BLaER1 (cell line): ENCODE measurements around the gene EHD2.
"Not testable (repeated sequence)": the region's sequence is repeated elsewhere in the genome, so short reads cannot be mapped to it uniquely, and the experiment has no call there.

Source experiments
- H3K27ac ChIP-seq: shearing (Covaris generic); formaldehyde crosslinking; 2 replicates; pipeline ENCODE4 v1.8.1; 2022
- H3K27me3 ChIP-seq: shearing (Covaris generic); formaldehyde crosslinking; 2 replicates; pipeline ENCODE4 v1.8.1; 2022
- H3K36me3 ChIP-seq: shearing (Covaris generic); formaldehyde crosslinking; 2 replicates; pipeline ENCODE4 v1.8.1; 2022
- H3K4me1 ChIP-seq: shearing (Covaris generic); formaldehyde crosslinking; 2 replicates; pipeline ENCODE4 v1.8.1; 2022
- H3K4me2 ChIP-seq: shearing (Covaris generic); formaldehyde crosslinking; 2 replicates; pipeline ENCODE4 v1.8.1; 2022
- H3K4me3 ChIP-seq: shearing (Covaris generic); formaldehyde crosslinking; 2 replicates; pipeline ENCODE4 v1.8.1; 2022
- H3K9ac ChIP-seq: shearing (Covaris generic); formaldehyde crosslinking; 2 replicates; pipeline ENCODE4 v1.8.1; 2022
- H3K9me3 ChIP-seq: shearing (Covaris generic); formaldehyde crosslinking; 2 replicates; pipeline ENCODE4 v1.8.1; 2022
- H4K20me1 ChIP-seq: shearing (Covaris generic); formaldehyde crosslinking; 2 replicates; pipeline ENCODE4 v1.8.1; 2022
- Cebpa-rat ChIP-seq: shearing (Covaris generic); IDR thresholded peaks from 2 replicates; pipeline ENCODE4 v1.8.1; 2022

EHD2 gene

DNA sequence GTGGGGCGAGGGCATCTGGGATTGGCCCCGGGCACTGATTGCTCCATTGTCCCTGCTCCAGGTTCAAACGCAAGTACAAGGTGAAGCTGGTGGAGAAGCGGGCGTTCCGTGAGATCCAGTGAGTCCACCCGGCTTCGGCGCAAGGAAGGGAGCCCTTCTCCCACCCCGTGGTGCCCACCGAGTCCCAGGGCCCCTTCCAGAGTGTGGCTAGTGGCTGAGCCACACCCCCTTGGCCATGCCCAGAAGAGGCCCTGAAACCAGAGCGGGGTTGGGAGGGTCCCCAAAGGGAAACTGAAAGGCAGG is 43.4 kb downstream of the EHD2 start:
- H3K36me3 ChIP-seq: peaks cover 90% of the 10 kb centered on the region
- TF ChIP-seq Cebpa-rat: no peak
- no peak overlapping the region for H3K4me2 ChIP-seq
- peaks cover 38% of the 10 kb centered on the region for H3K4me1 ChIP-seq
- H3K4me3 ChIP-seq: no peak overlapping the region
- H3K9ac ChIP-seq: no peak overlapping the region
- no peaks in the 10 kb centered on the region for H3K27me3 ChIP-seq
- H3K27ac ChIP-seq: no peak overlapping the region
- peaks cover 82% of the 10 kb centered on the region for H4K20me1 ChIP-seq
- H3K9me3 ChIP-seq: no peaks in the 10 kb centered on the region

DNA sequence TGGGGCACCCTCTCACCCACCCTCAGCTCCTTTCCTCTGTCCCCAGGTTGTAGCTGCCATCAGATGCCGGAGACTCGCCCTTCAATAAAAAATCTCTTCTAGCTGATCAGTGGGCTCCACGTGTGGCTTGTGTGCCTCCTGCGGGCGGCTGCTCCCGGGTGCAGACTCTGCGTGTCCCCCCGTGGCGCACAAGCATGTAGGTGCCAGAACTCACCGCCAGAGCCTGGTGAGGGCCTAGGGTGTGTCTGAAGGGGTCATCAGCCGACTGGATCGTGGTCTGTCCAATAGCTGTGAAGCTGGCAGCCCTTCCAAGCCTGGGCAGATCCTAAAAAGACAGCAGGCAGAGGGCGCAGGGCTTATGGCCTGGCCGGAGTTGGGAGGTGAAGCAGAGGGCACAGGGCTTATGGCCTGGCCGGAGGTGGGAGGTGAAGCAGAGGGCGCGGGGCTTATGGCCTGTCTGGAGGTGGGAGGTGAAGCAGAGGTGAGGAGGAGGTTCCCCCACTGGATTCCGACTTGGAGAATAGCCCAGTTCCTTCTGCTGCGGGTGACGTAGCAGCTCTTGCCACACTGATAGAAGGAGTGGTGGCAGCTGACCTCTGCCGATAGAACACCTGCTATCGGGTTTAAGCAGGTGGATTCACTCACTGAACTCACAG is 43.9 kb downstream of the EHD2 start:
- Histone ChIP-seq H3K36me3 (peaks cover 85% of the 10 kb centered on the region), H3K4me1 (peaks cover 33% of the 10 kb centered on the region), H4K20me1 (peaks cover 77% of the 10 kb centered on the region), H3K27ac (no peak overlapping the region), H3K4me2 (no peak overlapping the region), H3K9ac (no peak overlapping the region), H3K9me3 (no peaks in the 10 kb centered on the region), H3K27me3 (no peaks in the 10 kb centered on the region), H3K4me3 (no peak overlapping the region)
- no peak for TF ChIP-seq Cebpa-rat

DNA sequence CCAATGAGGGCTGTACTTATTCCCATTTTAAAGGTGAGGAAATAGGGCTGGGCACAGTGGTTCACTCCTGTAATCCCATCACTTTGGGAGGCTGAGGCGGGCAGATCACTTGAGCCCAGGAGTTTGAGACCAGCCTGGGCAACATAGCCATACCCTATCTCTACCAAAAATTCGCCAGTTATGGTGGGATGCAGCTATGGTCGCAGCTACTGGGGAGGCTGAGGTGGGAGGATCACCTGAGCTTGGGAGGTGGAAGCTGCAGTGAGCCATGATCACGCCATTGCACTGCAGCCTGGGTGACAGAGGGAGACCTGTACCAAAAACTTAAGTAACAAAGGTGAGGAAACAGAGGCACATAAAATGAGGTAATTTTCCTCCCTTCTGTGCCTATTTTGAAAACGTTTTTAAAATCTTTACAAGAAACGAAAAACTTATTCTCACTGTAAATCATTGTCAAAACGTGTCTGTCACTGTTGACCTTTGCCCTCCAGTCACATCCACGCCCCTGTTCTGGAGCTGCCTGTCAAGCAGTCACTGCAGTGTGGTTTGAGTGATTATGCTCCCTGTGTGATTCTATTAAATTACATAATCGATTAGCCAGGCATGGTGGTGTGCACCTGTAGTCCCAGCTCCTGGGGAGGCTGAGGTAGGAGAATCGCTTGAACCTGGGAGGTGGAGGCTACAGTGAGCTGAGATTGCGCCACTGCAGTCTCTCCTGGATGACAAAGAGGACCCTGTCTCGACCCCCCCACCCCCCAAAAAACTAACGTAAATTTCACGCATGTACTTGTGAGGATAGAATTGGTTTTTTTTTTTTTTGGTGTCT is 44.6 kb downstream of the EHD2 start:
- H3K4me1 ChIP-seq: peaks cover 26% of the 10 kb centered on the region
- no peak overlapping the region for H3K9ac ChIP-seq
- no peak overlapping the region for H3K4me2 ChIP-seq
- H3K27ac ChIP-seq: no peak overlapping the region
- H3K4me3 ChIP-seq: no peak overlapping the region
- TF ChIP-seq Cebpa-rat: no peak
- no peaks in the 10 kb centered on the region for H3K9me3 ChIP-seq
- peaks cover 78% of the 10 kb centered on the region for H3K36me3 ChIP-seq
- peaks cover 76% of the 10 kb centered on the region for H4K20me1 ChIP-seq
- H3K27me3 ChIP-seq: no peaks in the 10 kb centered on the region

DNA sequence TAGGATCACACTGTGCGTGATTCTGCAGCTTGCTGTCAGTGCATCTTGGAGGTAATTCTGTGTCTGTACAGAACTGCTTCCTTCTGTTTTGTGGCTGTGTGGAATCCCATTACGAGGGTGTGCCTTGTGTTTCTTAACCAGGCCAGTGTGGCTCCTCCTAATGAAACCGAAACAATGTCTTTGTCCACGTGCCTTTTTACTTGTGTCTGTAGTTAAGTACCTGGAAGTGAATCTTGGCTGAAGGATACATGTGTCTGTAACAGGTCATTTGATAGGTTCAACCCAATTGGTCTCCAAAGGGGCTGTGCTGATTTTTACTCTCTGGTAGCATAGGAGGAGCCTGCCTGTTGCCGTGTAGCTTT is 45.2 kb downstream of the EHD2 start:
- no peak for TF ChIP-seq Cebpa-rat
- H3K4me1 ChIP-seq: peaks cover 20% of the 10 kb centered on the region
- H3K27ac ChIP-seq: no peak overlapping the region
- H3K36me3 ChIP-seq: peaks cover 72% of the 10 kb centered on the region
- H4K20me1 ChIP-seq: peaks cover 73% of the 10 kb centered on the region
- no peaks in the 10 kb centered on the region for H3K27me3 ChIP-seq
- no peak overlapping the region for H3K4me2 ChIP-seq
- H3K4me3 ChIP-seq: no peak overlapping the region
- H3K9me3 ChIP-seq: no peaks in the 10 kb centered on the region
- no peak overlapping the region for H3K9ac ChIP-seq

DNA sequence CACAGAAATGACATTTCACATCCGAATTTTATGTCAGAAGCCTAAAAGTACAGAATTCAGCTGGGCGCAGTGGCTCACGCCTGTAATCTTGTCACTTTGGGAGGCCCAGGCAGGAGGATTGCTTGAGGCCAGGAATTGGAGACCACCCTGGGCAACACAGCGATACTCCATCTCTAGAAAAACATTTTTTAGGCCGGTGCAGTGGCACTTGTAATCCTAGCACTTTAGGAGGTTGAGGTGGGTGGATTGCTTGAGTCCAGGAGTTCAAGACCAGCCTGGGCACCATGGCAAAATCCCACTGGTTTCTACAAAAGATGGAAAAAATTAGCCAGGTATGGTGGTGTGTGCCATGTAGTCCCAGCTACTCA is 47.4 kb downstream of the EHD2 start:
- no peaks in the 10 kb centered on the region for H3K27me3 ChIP-seq
- H3K27ac ChIP-seq: no peak overlapping the region
- H3K36me3 ChIP-seq: peaks cover 50% of the 10 kb centered on the region
- peaks cover 16% of the 10 kb centered on the region for H3K4me1 ChIP-seq
- no peak overlapping the region for H3K9ac ChIP-seq
- no peak for TF ChIP-seq Cebpa-rat
- H3K9me3 ChIP-seq: no peaks in the 10 kb centered on the region
- H4K20me1 ChIP-seq: peaks cover 54% of the 10 kb centered on the region
- no peak overlapping the region for H3K4me2 ChIP-seq
- H3K4me3 ChIP-seq: no peak overlapping the region

DNA sequence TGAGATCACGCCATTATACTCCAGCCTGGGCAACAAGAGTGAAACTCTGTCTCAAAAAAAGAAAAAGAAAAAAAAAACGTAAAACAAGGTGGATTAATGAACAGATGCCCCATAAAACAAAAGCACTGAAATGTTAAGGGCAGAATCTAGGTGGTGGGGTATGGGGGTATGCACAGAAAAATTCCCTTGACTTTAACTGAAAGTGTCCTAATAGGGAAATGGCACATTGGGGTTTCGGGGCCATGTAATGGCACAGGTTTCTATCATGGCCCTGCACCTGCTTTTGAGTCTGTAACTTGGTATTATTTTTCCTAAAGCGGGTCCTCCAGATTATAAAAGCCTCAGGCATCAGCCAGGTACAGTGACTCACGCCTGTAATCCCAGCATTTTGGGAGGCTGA is 48.3 kb downstream of the EHD2 start:
- H3K27ac ChIP-seq: no peak overlapping the region
- no peak for TF ChIP-seq Cebpa-rat
- peaks cover 23% of the 10 kb centered on the region for H3K4me1 ChIP-seq
- no peak overlapping the region for H3K9ac ChIP-seq
- H3K9me3 ChIP-seq: no peaks in the 10 kb centered on the region
- H4K20me1 ChIP-seq: peaks cover 54% of the 10 kb centered on the region
- H3K36me3 ChIP-seq: peaks cover 41% of the 10 kb centered on the region
- no peak overlapping the region for H3K4me2 ChIP-seq
- H3K27me3 ChIP-seq: no peaks in the 10 kb centered on the region
- H3K4me3 ChIP-seq: no peak overlapping the region

DNA sequence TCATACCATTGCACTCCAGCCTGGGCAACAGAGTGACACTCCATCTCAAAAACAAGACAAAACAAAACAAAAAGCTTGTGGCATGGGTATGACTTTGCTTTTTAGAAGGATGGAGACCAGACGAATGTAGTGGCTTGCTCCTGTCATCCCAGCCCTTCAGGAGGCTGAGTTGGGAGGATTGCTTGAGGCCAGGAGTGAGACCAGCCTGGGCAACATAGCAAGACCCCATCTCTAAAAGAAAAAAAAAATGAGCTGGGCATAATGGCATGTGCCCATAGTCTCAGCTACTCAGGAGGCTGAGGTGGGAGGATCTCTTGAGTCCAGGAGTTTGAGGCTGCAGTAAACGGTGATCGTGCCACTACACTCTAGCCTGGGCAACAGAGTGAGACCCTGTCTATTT is 48.9 kb downstream of the EHD2 start:
- no peaks in the 10 kb centered on the region for H3K9me3 ChIP-seq
- H4K20me1 ChIP-seq: peaks cover 48% of the 10 kb centered on the region
- peaks cover 23% of the 10 kb centered on the region for H3K4me1 ChIP-seq
- no peak overlapping the region for H3K4me2 ChIP-seq
- H3K27me3 ChIP-seq: no peaks in the 10 kb centered on the region
- H3K4me3 ChIP-seq: no peak overlapping the region
- TF ChIP-seq Cebpa-rat: no peak
- no peak overlapping the region for H3K27ac ChIP-seq
- H3K36me3 ChIP-seq: peaks cover 35% of the 10 kb centered on the region
- H3K9ac ChIP-seq: no peak overlapping the region

DNA sequence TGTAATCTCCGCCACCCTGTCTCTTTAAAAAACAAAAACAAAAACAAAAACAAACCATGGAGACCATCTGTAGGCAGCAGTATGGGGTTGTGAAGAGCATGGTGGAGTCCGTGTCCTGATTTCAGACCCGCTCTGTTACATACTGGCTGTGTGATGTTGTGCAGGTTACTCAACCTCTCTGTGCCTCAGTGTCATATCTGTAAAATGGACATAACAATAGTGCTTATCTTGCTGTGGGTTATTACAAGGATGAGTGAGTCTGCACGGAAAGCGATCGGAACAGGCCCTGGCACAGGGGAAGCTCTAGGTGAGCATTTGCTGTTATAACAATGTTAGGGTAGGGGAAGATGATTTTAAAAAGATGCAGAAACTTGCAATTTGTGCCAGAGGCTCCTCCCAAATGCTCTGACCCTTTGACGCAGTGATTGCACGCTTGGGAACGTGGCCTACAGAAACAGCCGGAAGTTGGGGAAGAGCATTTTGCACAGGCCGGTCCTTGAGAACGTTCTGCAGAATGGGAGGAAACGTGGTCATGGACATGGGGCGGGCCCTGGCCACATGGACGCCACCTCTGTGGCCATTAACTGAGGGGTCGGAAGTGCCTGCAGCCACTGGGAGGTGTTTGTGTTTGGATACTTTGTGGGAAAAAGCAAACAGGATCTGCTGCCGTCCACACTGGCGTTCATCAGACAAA is 49.5 kb downstream of the EHD2 start:
- H3K27ac ChIP-seq: no peak overlapping the region
- no peak overlapping the region for H3K9ac ChIP-seq
- H4K20me1 ChIP-seq: peaks cover 42% of the 10 kb centered on the region
- no peak overlapping the region for H3K4me3 ChIP-seq
- no peak for TF ChIP-seq Cebpa-rat
- no peak overlapping the region for H3K4me2 ChIP-seq
- peaks cover 29% of the 10 kb centered on the region for H3K36me3 ChIP-seq
- peaks cover 23% of the 10 kb centered on the region for H3K4me1 ChIP-seq
- H3K9me3 ChIP-seq: no peaks in the 10 kb centered on the region
- H3K27me3 ChIP-seq: no peaks in the 10 kb centered on the region

DNA sequence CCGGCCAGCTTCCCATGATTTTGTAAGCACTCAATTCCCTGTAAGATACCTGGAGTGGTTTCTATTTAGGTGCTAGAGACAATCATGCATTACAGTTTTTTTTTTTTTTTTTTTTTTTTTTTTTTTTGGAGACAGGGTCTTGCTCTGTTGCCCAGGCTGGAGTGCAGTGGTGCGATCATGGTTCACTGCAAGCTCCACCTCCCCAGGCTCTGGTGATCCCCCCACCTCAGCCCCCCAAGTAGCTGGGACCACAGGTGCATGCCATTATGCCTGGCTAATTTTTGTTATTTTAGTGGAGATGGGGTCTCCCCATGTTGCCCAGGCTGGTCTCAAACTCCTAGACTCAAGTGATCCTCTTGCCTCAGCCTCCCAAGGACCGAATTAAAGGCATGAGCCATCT is 51.5 kb downstream of the EHD2 start:
- Histone ChIP-seq H4K20me1 (peaks cover 31% of the 10 kb centered on the region), H3K4me1 (peaks cover 23% of the 10 kb centered on the region)
- H3K27me3 ChIP-seq, H3K9ac ChIP-seq, H3K36me3 ChIP-seq, H3K9me3 ChIP-seq, H3K4me3 ChIP-seq, H3K27ac ChIP-seq, H3K4me2 ChIP-seq: not testable (repeated sequence)

DNA sequence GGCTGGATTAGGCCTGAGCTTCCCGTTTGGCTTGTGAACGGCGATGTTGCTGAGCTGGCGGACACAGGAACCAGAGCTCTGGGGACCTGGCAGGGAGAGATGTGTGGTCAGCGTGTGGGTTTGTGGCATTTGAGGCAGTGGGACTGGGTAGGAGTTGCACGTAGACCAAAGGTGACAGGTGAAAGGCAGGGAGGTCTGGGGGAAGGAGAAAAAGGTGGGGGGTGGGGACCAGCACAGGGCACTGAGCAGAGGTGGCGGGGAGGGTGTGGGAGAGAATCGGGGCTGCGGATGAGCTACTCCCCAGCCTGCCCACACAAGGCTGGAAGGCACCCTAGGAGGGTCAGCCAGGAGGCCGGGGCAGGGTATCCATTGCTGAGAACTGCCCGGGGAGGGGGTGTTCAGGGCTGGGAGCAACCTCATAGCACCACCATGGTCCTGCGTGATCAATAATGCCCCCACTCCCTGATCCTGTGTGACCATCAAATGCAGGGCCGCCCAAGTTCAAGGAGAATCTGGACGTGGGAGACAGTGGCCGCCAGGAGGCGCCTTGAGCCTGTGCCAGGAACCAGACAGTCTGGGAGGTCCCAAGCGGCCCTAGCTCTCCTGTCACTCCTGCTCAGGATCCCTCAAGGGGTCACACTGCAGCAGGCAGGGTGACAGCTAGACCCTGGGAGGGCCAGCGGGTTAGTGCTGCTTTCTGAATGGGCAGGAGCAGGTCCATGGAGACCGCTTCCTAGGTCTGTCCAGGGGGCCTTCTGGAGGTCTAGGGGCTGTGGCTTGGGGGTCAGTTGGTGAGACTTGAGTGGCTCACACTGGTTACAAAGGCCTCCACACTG is 52.5 kb downstream of the EHD2 start:
- peak overlapping the region; percentile 45; the same call in 1 of the 2 replicates for H3K4me2 ChIP-seq

More for the DNA sequence above, 52.5 kb downstream of the EHD2 start:
- Histone ChIP-seq H3K4me3 (no peak overlapping the region), H4K20me1 (peaks cover 28% of the 10 kb centered on the region), H3K27me3 (no peaks in the 10 kb centered on the region), H3K4me1 (peaks cover 23% of the 10 kb centered on the region), H3K36me3 (0 out of 2 replicates have a peak, but pooled peaks cover under 1% of the 10 kb centered on the region), H3K27ac (no peak overlapping the region), H3K9ac (no peak overlapping the region), H3K9me3 (no peaks in the 10 kb centered on the region)
- TF ChIP-seq Cebpa-rat: no peak
